GM12878 (cell line): ENCODE measurements around the gene ORAI3. TPM values are rescaled to one million over a fixed set of nuclear protein-coding genes. Genes with fewer than 3 reads are reported as not detected.
A peak's percentile ranks its signal among the peaks of the same experiment; 100 is the strongest.

Source experiments
- ATAC-seq: fragments of 200-7000 bp; cut with Tn5 transposase; 3 replicates; pipeline ENCODE4 v1.9.1; 2020; ENCODE audit warnings: mild to moderate bottlenecking, moderate library complexity
- BruUV-seq: library from RNA; stranded (reverse); fragments of 400-500 nt; replicated peaks from 2 replicates; lab custom pipeline; 2021; lab: Mats Ljungman, UMichigan
- CTCF ChIA-PET: fragments of 300-600 bp; sonication (Branson Sonifier 250); formaldehyde crosslinking; extraction: SDS; loops from one replicate; lab custom pipeline; 2021; ENCODE audit warnings: inconsistent platforms; lab: Yijun Ruan, JAX
- POLR2A ChIA-PET: fragments of 350-600 bp; formaldehyde crosslinking; extraction: SDS; loops from one replicate; lab custom pipeline; 2021; ENCODE audit warnings: inconsistent platforms; lab: Charles Lee
- RAD21 ChIA-PET: fragments of 300-600 bp; sonication (Branson Sonifier 250); formaldehyde crosslinking; loops from one replicate; lab custom pipeline; 2023; ENCODE audit warnings: antibody characterized with exemption; ENCODE audit not compliant: unreplicated experiment; lab: Charles Lee
- SMC1A ChIA-PET: fragments of 300-600 bp; sonication (Branson Sonifier 250); formaldehyde crosslinking; loops from one replicate; lab custom pipeline; 2023; ENCODE audit not compliant: unreplicated experiment, uncharacterized antibody; lab: Charles Lee
- DNase-seq: peaks from one replicate; pipeline ENCODE4 v3.0.0-alpha.2; 2011; ENCODE audit warnings: low read depth, low spot score
- FAIRE-seq: peaks from 3 replicates; lab custom pipeline; 2011; peaks lifted over from hg19 to GRCh38; lab: Jason Lieb, UNC
- H2AFZ ChIP-seq: 2 replicates; pipeline ENCODE4 v1.6.0; 2011; ENCODE audit warnings: low read depth, low read length, control low read depth; ENCODE audit not compliant: control insufficient read depth
- H3K27ac ChIP-seq: 2 replicates; pipeline ENCODE4 v1.5.1; 2011; ENCODE audit warnings: control low read depth; ENCODE audit not compliant: control insufficient read depth, insufficient read depth
- H3K27me3 ChIP-seq, 2 experiments: replicated peaks in 1 of 2; 2 replicates each; pipeline versions ENCODE4 v1.6.0 to v1.6.1; 2011; ENCODE audit warnings: low read length in 1 of 2; ENCODE audit not compliant: control insufficient read depth in 2 of 2, insufficient read depth in 2 of 2
- H3K36me3 ChIP-seq, 2 experiments: 2 replicates each; pipeline ENCODE4 v1.5.1; 2011; ENCODE audit warnings: low read length in 1 of 2; ENCODE audit not compliant: control insufficient read depth in 2 of 2, insufficient read depth in 2 of 2
- H3K4me1 ChIP-seq: 2 replicates; pipeline ENCODE4 v1.6.1; 2011; ENCODE audit warnings: mild to moderate bottlenecking, low read length, moderate library complexity, mixed read lengths; ENCODE audit not compliant: control insufficient read depth, insufficient read depth
- H3K4me2 ChIP-seq: 2 replicates; pipeline ENCODE4 v1.6.0; 2011; ENCODE audit warnings: control low read depth; ENCODE audit not compliant: control insufficient read depth, insufficient read depth
- H3K4me3 ChIP-seq: fragments of 200-600 bp; sonication (generic); 2 replicates; pipeline ENCODE4 v1.5.1; 2016
- H3K79me2 ChIP-seq: 2 replicates; pipeline ENCODE4 v1.6.0; 2011; ENCODE audit warnings: low read length; ENCODE audit not compliant: control insufficient read depth, insufficient read depth
- H3K9ac ChIP-seq: 2 replicates; pipeline ENCODE4 v1.8.0; 2011; ENCODE audit warnings: low read length, control low read depth, mixed read lengths; ENCODE audit not compliant: control insufficient read depth, insufficient read depth
- H3K9me3 ChIP-seq: replicated peaks from 3 replicates; pipeline ENCODE4 v1.5.1; 2011; ENCODE audit warnings: mild to moderate bottlenecking, low read length; ENCODE audit not compliant: control insufficient read depth, insufficient read depth
- H4K20me1 ChIP-seq: 2 replicates; pipeline ENCODE4 v1.6.0; 2011; ENCODE audit not compliant: control insufficient read depth, insufficient read depth
- BCL11A ChIP-seq: IDR thresholded peaks from 2 replicates; pipeline ENCODE4 v1.6.1; 2011; ENCODE audit warnings: low read depth, low read length
- BCL3 ChIP-seq: IDR thresholded peaks from 2 replicates; pipeline ENCODE4 v1.6.1; 2011; ENCODE audit warnings: borderline replicate concordance, low read depth, mild to moderate bottlenecking, moderate library complexity, low read length; ENCODE audit not compliant: insufficient read depth, poor library complexity, severe bottlenecking
- CHD4 ChIP-seq: fragments of 200-600 bp; sonication (generic); IDR thresholded peaks from 2 replicates; pipeline ENCODE4 v1.6.1; 2016; ENCODE audit warnings: mild to moderate bottlenecking
- CREM ChIP-seq: IDR thresholded peaks from 2 replicates; pipeline ENCODE4 v1.6.1; 2014; ENCODE audit warnings: antibody characterized with exemption, low read depth
- EP300 ChIP-seq, 2 experiments: fragments of 150-350 bp in 1 of 2; IDR thresholded peaks; 2 replicates each; pipeline ENCODE4 v1.6.1; 2011 to 2012; ENCODE audit warnings: low read depth in 2 of 2, low read length in 2 of 2, borderline replicate concordance in 1 of 2, improper control_type of control experiment in 1 of 2, inconsistent platforms in 1 of 2; ENCODE audit not compliant: control insufficient read depth in 1 of 2
- JUNB ChIP-seq: IDR thresholded peaks from 2 replicates; pipeline ENCODE4 v1.6.1; 2016; ENCODE audit warnings: antibody characterized with exemption, mild to moderate bottlenecking
- RCOR1 ChIP-seq: conservative IDR thresholded peaks from 2 replicates; pipeline ENCODE4 v1.6.1; 2012; ENCODE audit warnings: low read depth, low read length, improper control_type of control experiment
- RELA ChIP-seq: fragments of 450-650 bp; IDR thresholded peaks from 2 replicates; pipeline ENCODE4 v1.8.0; 2014; ENCODE audit warnings: borderline replicate concordance; ENCODE audit not compliant: partially characterized antibody
- SIX5 ChIP-seq: IDR thresholded peaks from 2 replicates; pipeline ENCODE4 v1.6.1; 2011; ENCODE audit warnings: mild to moderate bottlenecking, low read depth, low read length, moderate library complexity; ENCODE audit not compliant: severe bottlenecking
- SMC3 ChIP-seq: IDR thresholded peaks from 2 replicates; pipeline ENCODE4 v1.6.1; 2011; ENCODE audit warnings: low read length, improper control_type of control experiment, borderline replicate concordance
- ZNF622 ChIP-seq: fragments of 450-650 bp; IDR thresholded peaks from 2 replicates; pipeline ENCODE4 v1.6.1; 2017; ENCODE audit warnings: mild to moderate bottlenecking, inconsistent platforms
- WGBS: methylation state at CpG from one replicate; pipeline ENCODE4 v1.1.6; 2016; ENCODE audit warnings: low lambda C conversion rate; ENCODE audit not compliant: insufficient replicate concordance, insufficient coverage; ENCODE audit errors: missing lambda C conversion rate; 5-methylcytosine and 5-hydroxymethylcytosine counted together
- in situ Hi-C: fragments of 300-500 bp; cut with MboI; formaldehyde crosslinking; loops from 9 replicates; pipeline ENCODE4 v1.14.3; 2018; ENCODE audit warnings: mixed read lengths
- intact Hi-C: fragments of 100-400 bp; cut with micrococcal nuclease; formaldehyde crosslinking; loops from one replicate; pipeline ENCODE4 v1.14.2; 2022; ENCODE audit not compliant: unreplicated experiment
- polyA plus RNA-seq, 11 experiments: library from polyadenylated mRNA; depleted of rRNA in 4 of 11; unstranded in 6 of 11; stranded (reverse) in 5 of 11; fragments of >200 nt; fragmentation: Nextera tagmentation in 4 of 11; fragmentation: Illumina TruSeq in 1 of 11; extraction: Ambion mirVana in 4 of 11; extraction: Trizol in 1 of 11; gene quantifications; 1 replicate in 1 of 11; 2 replicates in 10 of 11; pipeline versions ENCODE4 v1.2.1 to v1.2.3, GENCODE V29; 2011 to 2016; ENCODE audit warnings: inconsistent platforms in 2 of 11, missing spikeins in 2 of 11, low read depth in 1 of 11
- total RNA-seq, 4 experiments: library from RNA; depleted of rRNA in 3 of 4; stranded (reverse); fragments of >200 nt in 3 of 4; fragmentation: Illumina TruSeq in 1 of 4; extraction: Trizol in 1 of 4; gene quantifications; 2 replicates each; pipeline versions ENCODE4 v1.2.1 to v1.2.3, GENCODE V29; 2013 to 2021
- TF ChIP-seq, protein P1 (sequence below): fragments of 450-650 bp; IDR thresholded peaks from 2 replicates; pipeline ENCODE4 v1.6.1; 2016; ENCODE audit warnings: mild to moderate bottlenecking

The ORAI3 gene
- total and polyA plus RNA-seq, 10 of the 15 experiments (the other 5 are each of a cell fraction or from before 2014, with no cell fraction given): 3.4 to 21.9 (median 16.2) TPM

DNA sequence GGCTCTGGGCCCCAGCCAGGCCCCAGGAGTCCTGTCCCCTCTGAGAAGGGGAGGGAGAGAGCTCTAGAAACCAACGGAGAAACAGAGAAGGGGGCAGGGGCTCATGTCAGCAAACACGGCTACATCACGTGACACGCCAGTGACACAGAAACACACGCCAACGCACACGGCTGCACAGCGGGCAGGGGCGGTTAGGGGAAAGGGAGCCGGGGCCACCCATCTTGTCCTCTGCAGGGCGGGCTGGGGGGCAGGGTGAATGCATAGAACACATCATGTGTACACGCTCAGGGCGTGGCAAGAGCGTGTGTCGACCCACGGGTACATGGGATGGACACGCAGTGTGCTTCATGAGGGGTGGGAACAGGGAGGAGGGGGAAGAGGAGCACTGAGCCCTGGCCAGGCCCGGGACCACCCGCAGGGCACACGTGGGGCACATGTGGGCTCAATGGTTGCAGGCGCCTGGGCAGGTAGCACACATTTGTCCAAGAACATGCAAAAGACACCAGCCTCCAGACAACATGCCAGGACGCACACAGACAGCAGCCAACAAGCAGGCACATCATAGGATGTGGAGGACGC, 40.7 kb downstream of the ORAI3 start:
- ChIA-PET CTCF (no interaction called here), POLR2A (no interaction called here), RAD21 (no interaction called here), SMC1A (no interaction called here)
- no TSS peak for BruUV-seq
- no peak for FAIRE-seq
- H3K27me3 ChIP-seq: no peaks in the 10 kb centered on the region
- no peaks in the 10 kb centered on the region for H3K79me2 ChIP-seq
- H3K4me3 ChIP-seq: no peak overlapping the region
- in situ Hi-C loops (loop anchor here (5.0 to 25.0 kb wide), 3 partner anchors 108 to 878 kb away; partner anchors contain the start of genes COX6A2 and ZNF843), intact Hi-C loops (loop anchor here (10.0 kb wide), 1 partner anchor 85 kb away; the partner anchor contains the start of genes ZNF646 and ZNF668)
- ATAC-seq: no peak
- TF ChIP-seq CREM: no peak
- peak; percentile 80 for TF ChIP-seq BCL3
- H3K27ac ChIP-seq: no peak overlapping the region
- H4K20me1 ChIP-seq: no peaks in the 10 kb centered on the region
- no peak overlapping the region for H2AFZ ChIP-seq
- peaks cover 7% of the 10 kb centered on the region for H3K4me1 ChIP-seq
- DNase-seq: no peak
- H3K4me2 ChIP-seq: no peak overlapping the region
- whole genome bisulfite sequencing: 85% methylated on average over 23 of the region's 23 CpGs
- peaks cover 3 to 10% of the 10 kb centered on the region in 2 experiments for H3K36me3 ChIP-seq
- H3K9ac ChIP-seq: no peak overlapping the region
- H3K9me3 ChIP-seq: no peaks in the 10 kb centered on the region

DNA sequence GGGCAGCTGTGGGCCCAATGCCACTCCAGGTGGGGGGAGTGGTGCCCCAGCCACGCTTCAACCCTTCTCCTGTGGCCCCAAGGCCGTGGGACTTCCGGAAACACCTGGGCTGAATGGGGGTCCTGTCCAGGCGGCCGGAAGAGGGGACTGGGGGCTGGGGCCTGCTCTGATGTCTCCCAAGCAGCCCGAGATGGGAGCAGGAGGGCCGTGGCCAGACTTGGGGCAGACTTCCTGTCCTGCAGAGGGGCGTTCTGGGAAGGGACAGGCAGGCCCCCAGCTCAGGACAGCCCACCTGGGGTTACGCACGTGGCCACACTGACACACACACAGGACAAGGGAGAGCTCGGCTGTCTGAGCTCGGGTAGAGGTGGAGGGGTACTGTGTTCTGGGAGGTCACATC, 41.2 kb downstream of the ORAI3 start:
- in situ Hi-C loops: loop anchor here (5.0 to 25.0 kb wide), 2 partner anchors 447 to 877 kb away; partner anchors contain the start of genes COX6A2 and ZNF843
- H3K4me1 ChIP-seq: peaks cover 10% of the 10 kb centered on the region
- no peak overlapping the region for H3K9ac ChIP-seq
- POLR2A ChIA-PET: no interaction called here
- intact Hi-C loops: loop anchor here (10.0 kb wide), 1 partner anchor 85 kb away; the partner anchor contains the start of genes ZNF646 and ZNF668
- WGBS: 54% methylated on average over 12 of the region's 12 CpGs
- RAD21 ChIA-PET: no interaction called here
- H3K27me3 ChIP-seq: no peaks in the 10 kb centered on the region
- H3K36me3 ChIP-seq: peaks cover 3 to 6% of the 10 kb centered on the region in 2 experiments; a peak in 3 of 4 replicates
- no peak overlapping the region for H3K27ac ChIP-seq
- SMC1A ChIA-PET: no interaction called here
- FAIRE-seq: no peak
- DNase-seq: no peak
- ATAC-seq: no peak
- BruUV-seq: no TSS peak
- H2AFZ ChIP-seq: no peak overlapping the region
- no peaks in the 10 kb centered on the region for H4K20me1 ChIP-seq
- no peak overlapping the region for H3K4me3 ChIP-seq
- CTCF ChIA-PET: no interaction called here
- no peak for TF ChIP-seq RELA
- no peak for TF ChIP-seq SIX5
- TF ChIP-seq SMC3: no peak
- no peak for TF ChIP-seq RCOR1
- TF ChIP-seq BCL11A: no peak
- TF ChIP-seq CHD4: no peak
- TF ChIP-seq, protein P1, sequence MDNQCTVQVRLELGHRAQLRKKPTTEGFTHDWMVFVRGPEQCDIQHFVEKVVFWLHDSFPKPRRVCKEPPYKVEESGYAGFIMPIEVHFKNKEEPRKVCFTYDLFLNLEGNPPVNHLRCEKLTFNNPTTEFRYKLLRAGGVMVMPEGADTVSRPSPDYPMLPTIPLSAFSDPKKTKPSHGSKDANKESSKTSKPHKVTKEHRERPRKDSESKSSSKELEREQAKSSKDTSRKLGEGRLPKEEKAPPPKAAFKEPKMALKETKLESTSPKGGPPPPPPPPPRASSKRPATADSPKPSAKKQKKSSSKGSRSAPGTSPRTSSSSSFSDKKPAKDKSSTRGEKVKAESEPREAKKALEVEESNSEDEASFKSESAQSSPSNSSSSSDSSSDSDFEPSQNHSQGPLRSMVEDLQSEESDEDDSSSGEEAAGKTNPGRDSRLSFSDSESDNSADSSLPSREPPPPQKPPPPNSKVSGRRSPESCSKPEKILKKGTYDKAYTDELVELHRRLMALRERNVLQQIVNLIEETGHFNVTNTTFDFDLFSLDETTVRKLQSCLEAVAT: no peak
- no peak for TF ChIP-seq JUNB
- no peak for TF ChIP-seq EP300 (IDR thresholded peaks at IDR 0.05; ENCODE audit: borderline replicate concordance in 1 of 2, control insufficient read depth in 1 of 2, low read depth in 2 of 2, low read length in 2 of 2)
- no peak for TF ChIP-seq ZNF622
- H3K9me3 ChIP-seq: no peaks in the 10 kb centered on the region
- no peak overlapping the region for H3K4me2 ChIP-seq
- H3K79me2 ChIP-seq: no peaks in the 10 kb centered on the region
